ENCODE measurements around the gene MYBL2. TPM values are rescaled to one million over a fixed set of nuclear protein-coding genes. Genes with fewer than 3 reads are reported as not detected.

The MYBL2 gene
- polyA plus RNA-seq, 1 of the 3 experiments (the other 2 are of a cell fraction), result 9.7 TPM

DNA sequence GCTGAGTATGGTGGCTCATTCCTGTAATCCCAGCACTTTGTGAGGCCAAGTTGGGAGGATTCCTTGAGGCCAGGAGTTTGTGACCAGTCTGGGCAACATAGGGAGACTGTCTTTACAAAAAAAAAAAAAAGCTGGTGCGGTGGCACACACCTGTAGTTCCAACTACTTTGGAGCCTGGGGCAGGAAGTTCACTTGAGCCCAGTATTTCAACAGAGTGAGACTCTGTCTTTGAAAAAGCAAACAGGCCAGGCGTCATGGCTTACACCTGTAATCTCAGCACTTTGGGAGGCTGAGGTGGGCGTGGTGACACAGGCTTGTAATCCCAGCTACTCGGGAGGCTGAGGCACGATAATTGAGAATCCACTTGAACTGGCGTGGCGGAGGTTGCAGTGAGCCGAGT is 28.7 kb downstream of the MYBL2 start:
- no peak for DNase-seq
- H3K79me2 ChIP-seq (ENCODE audit: insufficient read depth), result no peaks in the 10 kb centered on the region
- H3K4me3 ChIP-seq (ENCODE audit: low read depth in 2 of 2, low read length in 1 of 2), result no peak overlapping the region
- H3F3A ChIP-seq (replicated peaks; ENCODE audit: insufficient read depth), result no peaks in the 10 kb centered on the region
- H3K27me3 ChIP-seq (ENCODE audit: insufficient read depth), result no peaks in the 10 kb centered on the region
- H2AFZ ChIP-seq (ENCODE audit: low read depth), result no peak overlapping the region
- H3K9me3 ChIP-seq, result no peaks in the 10 kb centered on the region
- no peaks in the 10 kb centered on the region for H3K4me1 ChIP-seq (ENCODE audit: control insufficient read depth in 1 of 2, insufficient read depth in 2 of 2, low read depth in 1 of 2, low read length in 1 of 2)
- ChIA-PET POLR2A (no interaction called here), CTCF (no interaction called here)
- 97% methylated on average over 8 of the region's 8 CpGs for WGBS (ENCODE audit: low lambda C conversion rate)
- no peaks in the 10 kb centered on the region for H4K20me1 ChIP-seq (ENCODE audit: insufficient read depth)
- no peak overlapping the region for H3K9ac ChIP-seq
- no peak for TF ChIP-seq ELF1 (IDR thresholded peaks at IDR 0.05)
- TF ChIP-seq RAD21 (IDR thresholded peaks at IDR 0.05; ENCODE audit: low read length), result no peak
- no peak for TF ChIP-seq MAX (IDR thresholded peaks at IDR 0.05; ENCODE audit: low read depth)
- TF ChIP-seq, protein P1, sequence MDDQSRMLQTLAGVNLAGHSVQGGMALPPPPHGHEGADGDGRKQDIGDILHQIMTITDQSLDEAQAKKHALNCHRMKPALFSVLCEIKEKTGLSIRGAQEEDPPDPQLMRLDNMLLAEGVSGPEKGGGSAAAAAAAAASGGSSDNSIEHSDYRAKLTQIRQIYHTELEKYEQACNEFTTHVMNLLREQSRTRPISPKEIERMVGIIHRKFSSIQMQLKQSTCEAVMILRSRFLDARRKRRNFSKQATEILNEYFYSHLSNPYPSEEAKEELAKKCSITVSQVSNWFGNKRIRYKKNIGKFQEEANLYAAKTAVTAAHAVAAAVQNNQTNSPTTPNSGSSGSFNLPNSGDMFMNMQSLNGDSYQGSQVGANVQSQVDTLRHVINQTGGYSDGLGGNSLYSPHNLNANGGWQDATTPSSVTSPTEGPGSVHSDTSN (IDR thresholded peaks at IDR 0.05), result no peak
- TF ChIP-seq EP300 (IDR thresholded peaks at IDR 0.05; ENCODE audit: borderline replicate concordance in 1 of 2, low read depth in 1 of 2, low read length in 1 of 2), result no peak
- TF ChIP-seq FOSL2 (IDR thresholded peaks at IDR 0.05; ENCODE audit: borderline replicate concordance, low read depth), result no peak
- no peak for TF ChIP-seq TAF1 (IDR thresholded peaks at IDR 0.05; ENCODE audit: borderline replicate concordance, low read depth, low read length)
- TF ChIP-seq JUND (IDR thresholded peaks at IDR 0.05), result no peak
- TF ChIP-seq GATA2 (CRISPR knock-in tag; IDR thresholded peaks at IDR 0.05), result no peak
- TF ChIP-seq YY1 (IDR thresholded peaks at IDR 0.05; ENCODE audit: low read depth), result no peak
- TF ChIP-seq EZH2phosphoT487 (IDR thresholded peaks at IDR 0.05; ENCODE audit: borderline replicate concordance, low read depth), result no peak
- no peak for TF ChIP-seq TCF12 (IDR thresholded peaks at IDR 0.05)
- no peak for TF ChIP-seq POLR2AphosphoS5 (IDR thresholded peaks at IDR 0.05; ENCODE audit: low read depth, low read length)
- no peak for TF ChIP-seq CTCF (IDR thresholded peaks at IDR 0.05)
- no peak for TF ChIP-seq RFX5 (IDR thresholded peaks at IDR 0.05; ENCODE audit: low read length)
- TF ChIP-seq USF1 (IDR thresholded peaks at IDR 0.05; ENCODE audit: borderline replicate concordance, low read depth), result no peak
- no peak for TF ChIP-seq MXI1 (IDR thresholded peaks at IDR 0.05; ENCODE audit: low read depth, low read length)
- no peak overlapping the region for H3K27ac ChIP-seq (ENCODE audit: low read depth in 2 of 2, low read length in 1 of 2)
- H3K9me2 ChIP-seq, result no peaks in the 10 kb centered on the region
- H3K4me2 ChIP-seq, result no peak overlapping the region
- peaks cover 0 to 5% of the 10 kb centered on the region in 2 experiments for H3K36me3 ChIP-seq (replicated peaks in 1 of 2; ENCODE audit: control insufficient read depth in 1 of 2, insufficient read depth in 2 of 2, low read length in 1 of 2)

All from SK-N-SH (cell line).